Activated CD4-positive, CD25-positive, alpha-beta regulatory T cell treated with anti-CD3 and anti-CD28 coated beads, Interleukin-2, amount 50 U/mL, for 24 hours (primary cell): ENCODE measurements around the gene BMERB1.
"Not testable (repeated sequence)": the region's sequence is repeated elsewhere in the genome, so short reads cannot be mapped to it uniquely, and the experiment has no call there.

Source experiments
- ATAC-seq, 2 donors: fragments of 150-1000 bp; cut with Tn5 transposase; one replicate each; pipeline ENCODE4 v1.10.0; 2021; ENCODE audit warnings: mild to moderate bottlenecking in 1 of 2, moderate library complexity in 1 of 2

BMERB1 gene

DNA sequence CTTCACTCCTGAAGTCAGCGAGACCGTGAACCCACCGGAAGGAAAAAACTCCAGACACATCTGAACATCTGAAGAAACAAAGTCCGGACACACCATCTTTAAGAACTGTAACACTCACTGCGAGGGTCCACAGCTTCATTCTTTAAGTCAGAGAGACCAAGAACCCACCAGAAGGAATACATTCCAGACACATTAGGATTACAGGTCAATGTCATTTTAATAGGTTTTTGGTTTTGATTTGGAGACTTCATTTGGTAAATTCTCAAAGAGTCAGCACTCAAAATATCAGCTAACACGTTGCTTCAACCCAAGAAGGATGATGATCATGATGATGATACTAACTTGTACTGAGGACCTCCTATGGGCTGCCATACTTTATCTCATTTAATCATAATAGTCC is 7.6 kb upstream of the BMERB1 start:
- no peak for ATAC-seq

DNA sequence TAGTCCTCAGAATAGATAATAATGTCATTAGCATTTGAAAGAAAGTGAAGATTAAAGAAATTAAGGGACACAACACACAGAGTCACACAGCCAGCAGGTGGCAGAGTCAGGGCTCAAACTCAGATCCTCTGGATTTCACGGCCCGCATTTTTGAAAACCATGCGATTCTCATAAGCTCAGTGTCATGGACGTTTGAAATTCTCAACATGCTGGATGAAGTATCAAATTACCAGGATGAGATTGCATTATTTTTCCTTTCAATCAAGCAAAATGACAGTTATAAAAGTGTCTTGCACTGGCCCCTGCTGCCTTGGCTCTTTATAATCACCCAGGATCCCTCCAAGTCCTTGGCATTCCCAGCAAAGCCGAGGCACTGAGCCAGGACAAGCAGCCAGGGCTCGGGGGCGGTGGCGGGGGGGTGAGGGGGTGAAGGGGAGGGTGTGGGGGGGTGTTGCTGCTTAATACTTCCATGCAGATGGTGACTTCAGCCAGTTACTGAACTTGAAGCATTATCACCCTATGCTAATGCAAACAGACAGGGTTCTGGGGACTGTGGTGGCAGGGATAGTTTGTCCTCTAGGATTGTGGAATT is 6.6 kb upstream of the BMERB1 start:
- ATAC-seq = peak; percentile 51 to 64

DNA sequence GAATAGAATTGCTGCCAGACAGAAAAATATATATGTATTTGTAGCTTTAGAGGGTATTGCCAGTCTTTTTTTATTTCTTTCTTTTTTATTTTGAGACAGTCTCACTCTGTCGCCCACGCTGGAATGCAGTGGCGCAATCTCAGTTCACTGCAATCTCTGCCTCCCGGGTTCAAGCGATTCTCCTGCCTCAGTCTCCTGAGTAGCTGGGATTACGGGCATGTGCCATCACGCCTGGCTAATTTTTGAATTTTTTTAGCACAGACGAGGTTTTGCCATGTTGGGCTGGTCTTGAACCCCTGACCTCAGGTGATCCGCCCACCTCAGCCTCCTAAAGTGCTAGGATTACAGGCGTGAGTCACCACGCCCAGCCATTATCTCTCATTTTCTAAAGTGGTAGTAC is 3.5 kb upstream of the BMERB1 start:
- not testable (repeated sequence) for ATAC-seq

DNA sequence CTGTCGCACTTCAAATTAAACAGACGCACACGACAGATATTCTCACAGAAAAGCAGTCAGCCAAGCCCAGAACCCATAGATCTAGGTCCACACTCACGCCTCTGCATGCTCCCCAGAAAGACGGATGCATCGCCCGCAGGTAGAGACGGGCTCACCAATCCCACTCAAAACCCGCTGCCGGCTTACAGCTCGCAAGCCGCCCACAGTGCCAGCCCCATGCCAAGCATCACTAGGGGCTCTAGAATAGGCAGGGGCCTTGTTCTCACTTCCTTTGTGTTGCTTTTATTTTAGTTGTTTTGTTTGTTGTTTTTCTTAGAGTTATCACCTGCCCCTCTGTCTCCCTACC is 336 bp upstream of the BMERB1 start:
- no peak for ATAC-seq

DNA sequence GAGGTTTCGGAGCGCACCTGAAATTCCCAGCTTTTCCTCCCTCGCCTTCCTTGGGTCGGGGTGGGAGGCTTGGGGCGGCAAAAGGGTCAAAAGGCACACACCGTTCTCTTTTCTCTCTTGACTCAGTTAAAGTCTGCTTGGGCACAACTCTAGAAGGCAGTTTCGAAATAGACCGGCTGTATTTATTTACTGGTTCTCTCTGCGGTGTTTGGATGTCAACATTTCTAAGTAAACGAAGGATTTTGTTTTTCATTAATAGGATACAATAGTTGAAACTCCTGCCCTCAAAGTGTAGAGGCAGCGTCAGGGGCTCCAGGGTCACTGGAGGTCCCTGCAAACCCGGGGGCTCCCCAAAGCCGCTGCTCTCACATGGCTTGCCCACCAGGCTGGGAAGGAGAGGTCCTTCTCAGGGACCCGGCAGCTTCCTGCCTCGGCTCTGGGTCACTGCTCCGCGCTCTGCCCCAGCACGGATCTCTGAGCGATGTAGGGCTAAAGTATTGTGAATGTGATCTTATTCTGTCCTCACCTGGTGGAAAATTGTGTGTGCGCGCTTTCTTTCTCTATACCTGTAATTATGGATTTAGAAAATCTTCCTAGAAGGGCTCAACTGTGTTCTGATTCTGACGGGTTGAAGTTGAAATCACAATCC is 952 bp downstream of the BMERB1 start:
- no peak for ATAC-seq

DNA sequence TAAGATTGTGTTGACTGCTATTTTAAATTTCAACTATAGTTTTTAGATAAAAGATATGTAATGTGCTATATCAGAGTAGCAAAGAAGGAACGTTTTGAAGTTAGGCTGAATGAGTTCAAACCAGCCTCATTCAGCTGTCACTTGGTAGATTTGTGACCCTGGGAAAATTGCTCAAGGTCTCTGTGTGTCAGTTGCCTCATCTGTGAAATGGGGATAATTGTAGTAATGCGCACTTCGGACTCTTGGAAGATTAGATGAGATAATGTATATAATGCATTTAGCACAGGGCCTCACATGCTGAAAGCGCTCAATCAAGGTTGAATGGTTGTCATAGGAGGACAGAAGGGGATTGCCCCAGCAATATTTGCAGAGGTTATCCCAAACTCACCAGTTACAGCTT is 4.7 kb downstream of the BMERB1 start:
- ATAC-seq = no peak

DNA sequence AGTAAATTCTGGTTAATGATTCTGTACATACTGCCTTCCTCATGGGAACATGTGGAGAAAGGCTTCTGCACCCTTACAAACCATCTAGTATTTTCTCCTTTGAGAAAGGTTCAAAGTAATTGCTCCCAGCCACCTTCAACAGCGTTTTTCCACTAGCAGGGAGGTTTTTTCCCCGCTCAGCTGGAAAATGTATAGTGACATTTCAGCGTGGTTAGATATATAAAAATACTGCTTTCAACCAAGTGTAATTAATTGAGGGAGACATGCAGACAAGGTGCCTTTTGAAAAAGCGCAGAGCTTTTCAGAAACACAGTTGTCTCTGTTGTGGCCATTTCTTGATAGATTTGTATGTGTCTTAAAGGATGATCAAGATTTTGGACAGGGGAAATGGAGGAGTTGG is 5.1 kb downstream of the BMERB1 start:
- ATAC-seq = no peak

DNA sequence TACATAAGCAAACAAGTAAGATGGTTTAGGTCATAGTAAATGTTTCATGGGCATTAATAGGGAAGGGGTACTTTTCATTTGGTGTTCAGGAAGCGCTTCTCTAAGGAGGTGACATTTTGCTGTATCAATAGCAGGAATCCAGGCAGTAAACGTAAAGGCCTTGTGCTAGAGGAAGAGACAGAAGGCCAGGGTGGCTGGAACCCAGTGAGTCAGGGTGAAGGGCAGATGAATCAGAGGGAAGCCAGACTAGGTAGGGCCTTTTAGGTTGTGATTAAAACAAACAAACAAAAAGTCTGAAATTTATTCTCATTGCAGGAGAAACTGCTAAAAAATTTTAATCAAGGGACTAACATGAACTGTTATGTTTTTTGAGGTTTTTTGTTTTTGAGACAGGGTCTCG is 6.5 kb downstream of the BMERB1 start:
- ATAC-seq = no peak

DNA sequence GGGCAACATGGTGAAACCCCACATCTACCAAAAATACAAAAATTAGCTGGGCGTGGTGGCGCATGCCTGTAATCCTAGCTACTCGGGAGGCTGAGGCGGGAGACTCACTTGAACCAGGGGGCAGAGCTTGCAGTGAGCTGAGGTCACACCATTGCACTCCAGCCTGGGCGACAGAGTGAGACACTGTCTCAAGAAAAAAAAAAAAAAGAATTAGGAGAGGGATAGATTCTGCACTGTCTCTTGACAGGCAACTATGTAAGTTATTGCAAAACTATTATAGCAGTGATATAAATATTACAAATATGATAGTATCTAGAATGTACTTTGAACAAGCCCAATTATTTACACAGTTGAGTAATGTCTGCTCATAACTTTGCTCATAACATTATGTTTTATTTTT is 7.8 kb downstream of the BMERB1 start:
- ATAC-seq = not testable (repeated sequence)

DNA sequence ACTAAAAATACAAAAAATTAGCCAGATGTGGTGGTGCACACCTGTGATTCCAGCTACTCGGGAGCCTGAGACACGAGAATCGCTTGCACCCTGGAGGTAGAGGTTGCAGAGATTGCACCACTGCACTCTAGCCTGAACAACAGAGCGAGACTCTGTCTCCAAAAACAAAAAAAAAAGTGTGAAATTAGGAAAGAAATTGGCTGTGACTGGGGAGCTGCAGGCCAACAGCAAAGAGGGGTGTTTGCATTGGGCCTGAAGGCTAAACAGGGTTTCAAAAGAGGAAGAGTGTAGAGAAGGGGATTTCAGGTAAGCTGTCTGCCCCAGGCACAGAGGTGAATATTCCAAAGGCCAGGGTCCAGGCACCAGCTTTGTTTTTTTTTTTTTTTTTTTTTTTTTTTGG is 9.4 kb downstream of the BMERB1 start:
- no peak for ATAC-seq

DNA sequence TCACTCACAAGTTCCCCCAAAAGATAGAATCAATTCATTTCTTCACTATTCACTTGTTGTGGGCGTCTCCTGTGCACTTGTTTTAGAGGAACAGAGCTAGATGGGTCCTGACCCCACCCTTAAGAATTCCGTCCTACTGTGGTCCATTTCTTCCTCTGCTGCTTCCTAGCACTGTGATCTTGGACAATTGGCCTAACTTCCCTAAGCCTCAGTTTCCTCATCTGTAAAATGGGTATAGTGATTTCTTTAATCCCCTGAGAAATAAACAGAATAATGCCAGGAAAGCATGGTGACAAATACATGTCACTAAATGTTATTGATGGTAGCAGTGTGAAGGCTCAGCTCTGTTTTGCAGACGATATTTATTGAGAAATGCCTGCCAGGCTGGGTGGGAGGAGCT is 9.9 kb downstream of the BMERB1 start:
- no peak for ATAC-seq

DNA sequence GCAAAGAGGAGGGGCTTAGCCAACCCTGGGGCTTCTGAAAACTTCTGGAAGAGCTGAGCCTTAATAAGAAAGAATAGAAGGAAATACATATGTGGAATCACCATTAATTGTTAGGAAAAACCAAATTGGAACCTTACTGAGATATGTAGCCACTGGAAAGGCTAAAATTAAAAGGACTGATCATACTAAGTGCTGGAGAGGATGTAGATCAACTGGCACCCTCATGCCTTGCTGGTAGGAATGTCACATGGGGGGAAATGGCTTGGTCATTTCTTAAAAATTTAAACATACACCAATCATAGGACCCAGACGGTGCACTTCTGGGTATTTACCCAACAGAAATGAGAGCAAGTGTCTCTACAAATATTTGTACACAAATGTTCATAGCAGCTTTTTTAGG is 11.1 kb downstream of the BMERB1 start:
- no peak for ATAC-seq

DNA sequence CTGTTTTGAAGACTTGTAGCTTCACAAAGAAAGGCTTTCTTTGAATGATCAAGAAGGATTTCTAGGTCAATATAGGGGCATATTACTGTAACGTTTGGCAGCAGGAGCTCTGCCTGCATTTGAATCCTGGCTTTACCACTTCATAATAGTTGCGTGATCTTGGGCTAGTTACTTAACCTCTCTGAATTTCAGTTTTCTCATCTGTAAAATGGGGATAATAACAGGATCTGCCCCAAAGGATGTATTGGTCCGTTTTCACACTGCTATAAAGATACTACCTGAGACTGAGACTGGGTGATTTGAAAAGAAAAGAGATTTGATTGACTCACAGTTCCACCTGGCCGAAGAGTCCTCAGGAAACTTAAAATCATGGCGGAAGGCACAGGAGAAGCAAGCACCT is 12.5 kb downstream of the BMERB1 start:
- ATAC-seq = no peak

DNA sequence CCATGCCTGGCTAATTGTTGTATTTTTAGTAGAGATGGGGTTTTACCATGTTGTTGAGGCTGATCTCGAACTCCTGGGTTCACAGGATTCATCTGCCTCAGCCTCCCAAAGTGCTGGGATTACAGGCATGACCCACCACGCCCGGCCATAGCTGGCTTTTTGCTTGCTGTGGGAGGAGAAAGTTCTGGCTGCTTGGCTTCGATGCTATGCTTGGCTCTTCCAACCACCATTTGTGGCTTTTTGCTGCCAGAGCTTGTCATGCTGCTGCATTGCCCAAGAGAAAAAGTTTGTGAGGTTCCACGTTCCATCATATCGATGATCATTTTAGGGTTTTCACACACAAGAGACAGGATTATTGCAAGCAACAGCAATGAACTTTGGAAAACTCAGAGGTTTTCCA is 16.2 kb downstream of the BMERB1 start:
- ATAC-seq = no peak

DNA sequence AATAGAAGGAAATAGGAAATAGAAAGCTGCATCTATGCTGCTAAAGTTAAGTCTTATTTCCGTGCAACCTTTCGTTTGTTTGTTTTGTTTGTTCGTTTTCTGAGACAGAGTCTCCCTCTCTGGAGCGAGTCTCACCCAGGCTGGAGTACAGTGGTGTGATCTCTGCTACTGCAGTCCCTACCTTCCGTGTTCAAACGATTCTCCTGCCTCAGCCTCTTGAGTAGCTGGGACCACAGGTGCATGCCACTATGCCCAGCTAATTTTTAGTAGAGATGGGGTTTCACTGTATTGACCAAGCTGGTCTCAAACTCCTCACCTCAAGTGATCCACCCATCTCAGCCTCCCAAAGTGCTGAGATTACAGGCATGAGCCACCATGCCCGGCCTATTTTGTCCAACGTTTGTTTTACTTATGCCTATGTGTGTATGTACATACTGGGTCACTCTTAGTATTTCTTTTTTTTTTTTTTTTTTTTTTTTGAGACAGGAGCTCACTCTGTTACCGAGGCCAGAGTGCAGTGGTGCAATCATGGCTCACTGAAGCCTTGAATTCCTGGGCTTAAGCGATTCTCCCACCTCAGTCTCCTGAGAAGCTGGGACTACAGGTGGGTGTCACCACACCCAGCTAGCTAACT is 16.8 kb downstream of the BMERB1 start:
- no peak for ATAC-seq

DNA sequence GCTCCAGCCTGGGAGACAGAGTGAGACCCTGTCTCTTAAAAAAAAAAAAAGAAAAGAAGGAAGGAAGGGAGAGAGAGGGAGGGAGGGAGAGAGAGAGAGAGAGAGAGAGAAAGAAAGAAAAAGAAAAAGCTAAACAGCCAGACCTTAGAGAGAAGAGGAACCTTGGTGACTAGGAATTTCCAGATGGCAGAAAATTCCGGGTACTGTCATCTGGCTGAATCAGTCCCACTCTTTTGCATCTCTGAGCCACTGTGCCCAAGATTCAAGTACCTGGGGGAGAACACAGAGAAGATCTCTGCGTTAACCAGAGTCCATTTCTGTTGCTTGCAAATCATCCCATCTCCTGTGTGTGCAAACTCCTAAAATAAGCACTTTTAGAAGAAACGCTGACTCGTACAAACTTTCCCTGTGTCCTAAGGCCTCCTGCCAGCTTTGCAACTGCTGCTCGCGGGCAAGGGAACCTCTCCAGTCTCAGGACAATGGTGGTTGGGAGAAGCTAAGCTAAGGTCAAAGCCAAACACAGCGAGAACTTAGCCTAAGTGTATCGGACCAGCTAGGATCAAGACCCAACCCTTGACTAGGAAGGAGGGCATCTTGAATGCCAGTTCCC is 18.0 kb downstream of the BMERB1 start:
- no peak for ATAC-seq

DNA sequence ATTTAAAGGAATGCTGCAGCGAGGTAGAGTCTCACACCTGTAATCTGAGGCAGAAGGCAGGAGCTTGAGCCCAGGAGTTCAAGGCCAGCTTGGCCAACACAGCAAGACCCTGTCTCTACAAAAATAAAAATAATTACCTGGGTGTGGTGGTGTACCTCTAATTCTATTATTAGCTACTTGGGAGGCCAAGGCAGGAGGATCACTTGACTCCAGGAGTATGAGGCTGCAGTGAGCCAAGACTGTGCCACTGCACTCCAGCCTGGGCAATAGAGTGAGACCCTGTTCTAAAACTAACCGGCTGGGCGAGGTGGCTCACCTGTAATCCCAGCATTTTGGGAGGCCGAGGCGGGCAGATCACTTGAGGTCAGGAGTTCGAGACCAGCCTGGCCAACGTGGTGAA is 18.9 kb downstream of the BMERB1 start:
- not testable (repeated sequence) for ATAC-seq

DNA sequence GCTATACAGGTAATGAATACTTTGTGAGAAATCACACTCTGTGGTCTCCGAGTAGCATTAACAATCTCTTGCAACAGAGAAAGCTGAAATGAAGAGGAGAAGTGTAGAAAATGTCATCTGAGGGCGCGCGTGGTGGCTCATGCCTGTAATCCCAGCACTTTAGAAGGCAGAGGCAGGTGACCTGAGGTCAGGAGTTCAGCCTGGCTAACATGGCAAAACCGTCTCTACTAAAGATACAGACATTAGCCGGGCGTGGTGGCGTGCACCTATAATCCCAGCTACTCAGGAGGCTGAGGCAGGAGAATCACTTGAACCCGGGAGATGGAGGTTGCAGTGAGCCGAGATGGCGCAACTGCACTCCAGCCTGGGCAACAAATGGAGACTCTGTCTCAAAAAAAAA is 20.5 kb downstream of the BMERB1 start:
- ATAC-seq = not testable (repeated sequence)

DNA sequence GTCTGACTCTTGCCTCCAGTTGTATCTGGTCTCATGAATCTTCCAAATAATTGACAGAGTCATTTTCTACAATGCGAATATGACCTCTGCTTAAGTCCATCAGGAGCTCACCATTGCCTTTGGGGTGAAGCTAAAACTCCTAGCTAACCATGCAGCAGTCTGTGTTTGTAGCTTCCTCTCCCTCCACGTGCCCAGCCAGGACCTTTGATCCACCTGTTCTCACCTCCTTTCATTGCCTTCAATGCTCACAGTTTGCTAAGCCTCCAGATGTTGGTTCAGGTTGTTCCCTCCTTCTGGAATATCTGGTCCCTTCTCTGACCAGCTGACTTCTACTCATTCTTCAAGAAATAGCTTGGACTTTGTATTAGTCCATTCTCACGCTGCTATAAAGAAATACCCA is 23.0 kb downstream of the BMERB1 start:
- ATAC-seq = no peak

DNA sequence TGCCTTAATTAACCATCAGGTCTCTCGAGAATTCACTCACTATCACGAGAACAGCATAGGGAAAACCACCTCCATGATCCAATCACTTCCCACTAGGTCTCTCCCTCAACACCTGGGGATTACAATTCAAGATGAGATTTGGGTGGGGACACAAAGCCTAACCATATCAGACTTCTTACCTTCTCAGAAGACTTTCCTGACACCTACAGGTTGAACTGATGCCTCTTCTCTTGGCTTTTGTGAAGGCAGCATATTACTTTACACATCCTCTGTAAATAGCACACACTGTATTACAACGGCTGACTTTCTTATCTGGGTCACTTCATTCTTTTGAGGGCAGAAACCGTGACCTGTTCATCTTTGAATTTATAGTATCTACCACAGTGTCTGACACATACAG is 23.6 kb downstream of the BMERB1 start:
- no peak for ATAC-seq

DNA sequence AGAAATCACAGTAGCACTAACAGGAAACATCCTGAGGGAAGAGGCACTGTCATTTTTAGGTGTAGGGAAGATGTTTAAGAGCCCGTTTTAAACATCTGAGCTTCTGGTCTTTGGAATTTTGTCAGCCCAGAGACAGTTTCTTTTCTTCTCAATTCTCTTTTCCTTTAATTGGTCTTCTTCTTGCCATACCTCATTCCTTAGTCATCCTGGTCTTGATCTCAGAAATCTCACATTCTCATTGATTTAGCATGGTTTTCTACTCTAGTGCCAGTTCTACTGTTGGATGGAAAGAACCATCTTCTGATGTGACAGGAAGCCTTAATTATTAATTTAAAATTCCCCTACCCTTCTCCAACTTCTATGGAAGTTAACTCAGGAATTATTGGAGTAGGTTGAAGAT is 25.4 kb downstream of the BMERB1 start:
- no peak for ATAC-seq

DNA sequence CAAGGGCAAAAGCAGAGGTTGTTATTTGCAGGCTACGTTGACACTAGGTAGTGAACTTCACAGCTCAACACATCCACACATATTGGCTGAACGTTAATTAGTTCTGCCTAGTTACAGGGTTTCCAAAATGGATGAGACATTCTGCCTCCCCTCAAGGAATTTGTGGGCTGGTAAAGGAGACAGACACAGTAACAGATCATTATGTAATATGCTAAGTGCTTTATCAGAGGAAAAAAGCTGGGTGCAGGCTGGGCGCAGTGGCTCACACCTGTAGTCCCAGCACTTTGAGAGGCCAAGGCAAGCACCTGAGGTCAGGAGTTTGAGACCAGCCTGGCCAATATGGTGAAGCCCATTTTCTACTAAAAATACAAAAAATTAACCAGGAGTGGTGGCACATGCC is 26.2 kb downstream of the BMERB1 start:
- ATAC-seq = no peak

DNA sequence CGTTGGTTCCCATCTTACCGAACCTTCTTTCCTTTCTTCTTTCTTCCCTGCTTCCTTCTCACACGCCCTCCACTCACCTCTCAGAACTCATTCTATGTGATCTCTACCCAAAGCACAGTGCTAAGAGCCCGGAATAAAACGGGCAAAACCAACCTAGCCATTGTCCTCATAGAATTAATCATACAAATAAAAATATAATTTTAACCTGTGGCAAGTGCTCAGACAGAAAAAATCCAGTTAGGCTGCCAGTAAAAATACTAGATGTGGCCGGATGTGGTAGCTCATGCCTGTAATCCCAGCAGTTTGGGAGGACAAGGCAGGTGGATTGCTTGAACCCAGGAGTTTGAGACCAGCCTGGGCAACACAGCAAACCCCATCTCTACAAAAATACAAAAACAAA is 27.0 kb downstream of the BMERB1 start:
- ATAC-seq = no peak
